Measurements from ENCODE around the gene PSMD13.

DNA sequence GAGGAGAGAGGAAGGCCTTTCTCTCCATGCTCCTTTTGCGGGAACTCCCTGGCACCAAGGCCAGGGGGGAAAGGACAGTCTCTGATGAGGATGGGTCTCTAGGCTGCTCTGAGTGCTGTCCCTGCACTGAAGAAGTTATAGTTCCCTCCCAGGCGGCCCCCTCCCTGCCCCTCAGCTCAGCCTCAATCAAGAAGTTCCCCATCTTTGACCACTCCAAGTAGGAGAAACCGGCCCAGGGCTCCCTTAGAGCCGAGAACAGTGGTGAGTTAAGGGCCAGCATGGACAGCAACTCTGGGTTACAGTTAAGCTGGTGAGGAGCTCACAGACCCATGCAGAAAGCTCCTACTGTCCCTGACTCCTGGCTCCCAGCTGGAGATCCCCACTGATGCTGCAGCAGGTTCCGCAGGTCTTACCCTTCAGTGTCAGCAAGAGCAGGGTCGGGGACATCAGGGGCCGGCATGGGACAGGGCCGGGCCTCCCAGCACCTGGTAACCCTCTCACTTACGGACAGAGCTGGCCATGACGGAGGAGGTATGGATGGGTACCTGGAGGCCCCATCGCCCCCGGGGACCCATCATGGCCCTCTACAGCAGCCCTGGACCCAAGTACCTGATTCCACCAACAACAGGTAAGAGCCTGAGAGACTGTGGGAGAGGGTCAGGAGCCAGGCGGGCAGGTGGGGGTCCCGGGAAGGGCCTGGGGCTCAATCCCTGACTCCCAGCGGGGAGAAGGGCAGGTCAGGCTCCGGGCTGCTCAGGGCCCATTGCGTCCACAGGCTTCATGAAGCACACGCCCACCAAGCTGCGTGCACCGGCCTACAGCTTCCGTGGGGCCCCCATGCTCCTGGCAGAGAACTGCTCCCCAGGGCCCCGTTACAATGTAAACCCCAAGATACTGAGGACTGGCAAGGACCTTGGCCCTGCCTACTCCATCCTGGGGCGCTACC, 39.7 kb upstream of the PSMD13 start:
- TF ChIP-seq, protein P1, sequence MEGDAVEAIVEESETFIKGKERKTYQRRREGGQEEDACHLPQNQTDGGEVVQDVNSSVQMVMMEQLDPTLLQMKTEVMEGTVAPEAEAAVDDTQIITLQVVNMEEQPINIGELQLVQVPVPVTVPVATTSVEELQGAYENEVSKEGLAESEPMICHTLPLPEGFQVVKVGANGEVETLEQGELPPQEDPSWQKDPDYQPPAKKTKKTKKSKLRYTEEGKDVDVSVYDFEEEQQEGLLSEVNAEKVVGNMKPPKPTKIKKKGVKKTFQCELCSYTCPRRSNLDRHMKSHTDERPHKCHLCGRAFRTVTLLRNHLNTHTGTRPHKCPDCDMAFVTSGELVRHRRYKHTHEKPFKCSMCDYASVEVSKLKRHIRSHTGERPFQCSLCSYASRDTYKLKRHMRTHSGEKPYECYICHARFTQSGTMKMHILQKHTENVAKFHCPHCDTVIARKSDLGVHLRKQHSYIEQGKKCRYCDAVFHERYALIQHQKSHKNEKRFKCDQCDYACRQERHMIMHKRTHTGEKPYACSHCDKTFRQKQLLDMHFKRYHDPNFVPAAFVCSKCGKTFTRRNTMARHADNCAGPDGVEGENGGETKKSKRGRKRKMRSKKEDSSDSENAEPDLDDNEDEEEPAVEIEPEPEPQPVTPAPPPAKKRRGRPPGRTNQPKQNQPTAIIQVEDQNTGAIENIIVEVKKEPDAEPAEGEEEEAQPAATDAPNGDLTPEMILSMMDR (IDR thresholded peaks at IDR 0.05) = no peak
- TF ChIP-seq POLR2A (IDR thresholded peaks at IDR 0.05) = no peak
